ENCODE data around the gene MRC2. TPM values are rescaled to one million over a fixed set of nuclear protein-coding genes. Genes with fewer than 3 reads are reported as not detected.
"Not testable (repeated sequence)": the region's sequence is repeated elsewhere in the genome, so short reads cannot be mapped to it uniquely, and the experiment has no call there.

Gene MRC2
- total and polyA plus RNA-seq, 2 donors, result 45.1 to 206 TPM

DNA sequence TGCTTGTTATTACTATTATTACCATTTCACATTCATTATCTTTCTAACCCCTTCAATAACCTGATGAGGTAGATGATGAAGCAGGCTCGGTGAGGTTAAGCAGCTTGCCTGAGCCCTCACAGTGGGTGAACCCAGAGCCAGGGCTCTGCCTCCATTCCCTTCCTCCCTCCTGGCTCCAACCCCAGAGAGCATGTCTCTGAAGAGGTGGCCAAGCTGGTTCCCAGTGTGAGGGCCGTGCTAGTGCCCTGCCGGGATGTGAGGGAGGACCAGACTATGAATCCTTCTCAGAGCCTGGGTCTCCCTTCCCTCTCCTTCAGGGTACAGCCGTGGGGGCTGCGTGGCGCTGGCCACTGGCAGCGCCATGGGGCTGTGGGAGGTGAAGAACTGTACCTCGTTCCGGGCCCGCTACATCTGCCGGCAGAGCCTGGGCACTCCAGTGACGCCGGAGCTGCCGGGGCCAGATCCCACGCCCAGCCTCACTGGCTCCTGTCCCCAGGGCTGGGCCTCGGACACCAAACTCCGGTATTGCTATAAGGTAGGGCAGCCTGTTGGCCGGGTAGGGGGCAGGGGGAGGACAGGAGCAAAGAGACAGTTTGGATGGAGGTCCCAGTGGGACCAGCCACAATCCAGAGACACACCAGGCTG, 49.6 kb downstream of the MRC2 start:
- 94% methylated on average over 18 of the region's 18 CpGs for WGBS
- Histone ChIP-seq H3K4me1 (ENCODE audit: insufficient read depth) (no peaks in the 10 kb centered on the region), H3K4me3 (ENCODE audit: low read depth, low read length) (no peak overlapping the region), H3K36me3 (ENCODE audit: insufficient read depth) (peaks cover 1% of the 10 kb centered on the region), H3K27ac (ENCODE audit: low read depth) (no peak overlapping the region)
- no peak for DNase-seq (ENCODE audit: extremely low spot score)

DNA sequence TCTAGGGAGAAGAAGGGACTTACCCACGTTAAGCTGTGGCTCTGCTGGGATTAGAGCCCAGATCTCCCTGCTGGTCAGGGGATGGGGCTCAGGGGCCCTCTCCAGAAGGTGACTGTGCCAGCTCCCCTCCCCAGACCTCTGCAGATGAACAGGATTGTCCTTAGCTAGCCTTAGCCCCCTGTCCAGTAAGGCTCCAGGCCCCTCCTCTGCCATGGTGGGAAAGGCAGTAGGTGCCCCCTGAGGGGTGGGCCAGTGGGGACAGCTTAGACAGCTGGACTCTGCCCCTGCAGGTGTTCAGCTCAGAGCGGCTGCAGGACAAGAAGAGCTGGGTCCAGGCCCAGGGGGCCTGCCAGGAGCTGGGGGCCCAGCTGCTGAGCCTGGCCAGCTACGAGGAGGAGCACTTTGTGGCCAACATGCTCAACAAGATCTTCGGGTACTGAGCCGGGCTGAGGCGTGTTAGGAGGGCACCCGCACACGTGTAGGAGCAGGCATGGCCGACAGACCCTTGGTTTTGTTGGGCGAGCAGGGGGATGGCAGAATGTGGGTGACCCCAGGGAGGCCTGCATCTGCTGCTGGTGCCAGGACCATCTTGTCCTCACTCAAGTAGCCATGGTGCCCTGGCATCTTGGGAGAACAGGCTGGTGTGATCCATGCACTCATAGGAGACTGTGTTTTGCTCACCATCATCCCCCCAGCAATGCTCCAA, 50.9 kb downstream of the MRC2 start:
- WGBS, result 94% methylated on average over 10 of the region's 10 CpGs

GRCh38 chr17:62679866-62680377, 52.5 kb downstream of the MRC2 start:
- WGBS, result 88% methylated on average over 37 of the region's 37 CpGs
- DNase-seq (ENCODE audit: extremely low spot score), result no peak
- peaks cover 1% of the 10 kb centered on the region for H3K36me3 ChIP-seq (ENCODE audit: insufficient read depth)
- no peak overlapping the region for H3K4me3 ChIP-seq (ENCODE audit: low read depth, low read length)
- H3K27ac ChIP-seq (ENCODE audit: low read depth), result no peak overlapping the region
- H3K4me1 ChIP-seq (ENCODE audit: insufficient read depth), result no peaks in the 10 kb centered on the region

More for the DNA sequence above, 50.9 kb downstream of the MRC2 start:
- no peaks in the 10 kb centered on the region for H3K4me1 ChIP-seq (ENCODE audit: insufficient read depth)
- peaks cover 1% of the 10 kb centered on the region for H3K36me3 ChIP-seq (ENCODE audit: insufficient read depth)
- no peak for DNase-seq (ENCODE audit: extremely low spot score)
- no peak overlapping the region for H3K4me3 ChIP-seq (ENCODE audit: low read depth, low read length)
- no peak overlapping the region for H3K27ac ChIP-seq (ENCODE audit: low read depth)

- H3K27ac ChIP-seq (ENCODE audit: low read depth), result no peak overlapping the region
- peaks cover 1% of the 10 kb centered on the region for H3K36me3 ChIP-seq (ENCODE audit: insufficient read depth)
- H3K4me1 ChIP-seq (ENCODE audit: insufficient read depth), result no peaks in the 10 kb centered on the region
- no peak for DNase-seq (ENCODE audit: extremely low spot score)
- WGBS, result 87% methylated on average over 36 of the region's 36 CpGs
- H3K4me3 ChIP-seq (ENCODE audit: low read depth, low read length), result no peak overlapping the region
These were observed 53.1 kb downstream of the MRC2 start for GRCh38 chr17:62680541-62681052.

- no peaks in the 10 kb centered on the region for H3K36me3 ChIP-seq (ENCODE audit: insufficient read depth)
- 92% methylated on average over 17 of the region's 17 CpGs for WGBS
- no peak for DNase-seq (ENCODE audit: extremely low spot score)
- no peak overlapping the region for H3K27ac ChIP-seq (ENCODE audit: low read depth)
- H3K4me3 ChIP-seq (ENCODE audit: low read depth, low read length), result no peak overlapping the region
- H3K4me1 ChIP-seq (ENCODE audit: insufficient read depth), result no peaks in the 10 kb centered on the region
These were observed 53.8 kb downstream of the MRC2 start for GRCh38 chr17:62681061-62681938.

DNA sequence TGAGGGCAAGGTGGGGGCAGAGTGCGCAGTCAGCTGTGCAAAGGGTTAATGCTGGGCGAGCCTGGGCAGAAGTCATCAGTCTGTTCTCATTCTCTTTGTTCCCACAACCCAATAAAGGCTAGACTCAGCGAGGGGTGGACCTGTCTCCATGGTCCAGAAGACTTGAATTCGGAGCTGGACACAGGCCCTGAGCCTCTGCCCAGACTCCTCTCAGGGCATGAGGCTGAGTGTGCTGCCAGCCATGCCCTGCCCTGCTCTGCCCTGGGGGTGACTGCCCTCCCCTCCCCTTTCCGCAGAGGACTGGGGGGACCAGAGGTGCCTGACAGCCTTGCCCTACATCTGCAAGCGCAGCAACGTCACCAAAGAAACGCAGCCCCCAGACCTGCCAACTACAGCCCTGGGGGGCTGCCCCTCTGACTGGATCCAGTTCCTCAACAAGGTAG, 54.5 kb downstream of the MRC2 start:
- Histone ChIP-seq H3K4me3 (ENCODE audit: low read depth, low read length) (no peak overlapping the region), H3K27ac (ENCODE audit: low read depth) (no peak overlapping the region), H3K36me3 (ENCODE audit: insufficient read depth) (no peaks in the 10 kb centered on the region), H3K4me1 (ENCODE audit: insufficient read depth) (no peaks in the 10 kb centered on the region)
- DNase-seq (ENCODE audit: extremely low spot score), result no peak
- 95% methylated on average over 8 of the region's 8 CpGs for WGBS

- 95% methylated on average over 4 of the region's 4 CpGs for WGBS
These were observed 56.7 kb downstream of the MRC2 start for GRCh38 chr17:62684179-62684578.

GRCh38 chr17:62687997-62688396, 60.5 kb downstream of the MRC2 start:
- DNase-seq (ENCODE audit: extremely low spot score), result no peak
- H3K36me3 ChIP-seq (ENCODE audit: insufficient read depth), result no peaks in the 10 kb centered on the region
- 95% methylated on average over 4 of the region's 4 CpGs for WGBS
- no peaks in the 10 kb centered on the region for H3K4me1 ChIP-seq (ENCODE audit: insufficient read depth)
- no peak overlapping the region for H3K4me3 ChIP-seq (ENCODE audit: low read depth, low read length)
- no peak overlapping the region for H3K27ac ChIP-seq (ENCODE audit: low read depth)

More at GRCh38 chr17:62684179-62684578, 56.7 kb downstream of the MRC2 start:
- Histone ChIP-seq H3K36me3 (ENCODE audit: insufficient read depth) (no peaks in the 10 kb centered on the region), H3K4me1 (ENCODE audit: insufficient read depth) (no peaks in the 10 kb centered on the region), H3K27ac (ENCODE audit: low read depth) (no peak overlapping the region), H3K4me3 (ENCODE audit: low read depth, low read length) (no peak overlapping the region)
- no peak for DNase-seq (ENCODE audit: extremely low spot score)

- Histone ChIP-seq H3K4me3 (ENCODE audit: low read depth, low read length) (no peak overlapping the region), H3K27ac (ENCODE audit: low read depth) (no peak overlapping the region), H3K4me1 (ENCODE audit: insufficient read depth) (no peaks in the 10 kb centered on the region), H3K36me3 (ENCODE audit: insufficient read depth) (no peaks in the 10 kb centered on the region)
- DNase-seq (ENCODE audit: extremely low spot score), result no peak
- WGBS, result 81% methylated on average over 11 of the region's 11 CpGs
These were observed 61.1 kb downstream of the MRC2 start for GRCh38 chr17:62688398-62689160.

- 95% methylated on average over 37 of the region's 37 CpGs for WGBS
- H3K27ac ChIP-seq (ENCODE audit: low read depth), result no peak overlapping the region
- H3K4me3 ChIP-seq (ENCODE audit: low read depth, low read length), result no peak overlapping the region
- H3K36me3 ChIP-seq (ENCODE audit: insufficient read depth), result no peaks in the 10 kb centered on the region
- no peak for DNase-seq (ENCODE audit: extremely low spot score)
- H3K4me1 ChIP-seq (ENCODE audit: insufficient read depth), result no peaks in the 10 kb centered on the region
These were observed 62.1 kb downstream of the MRC2 start for GRCh38 chr17:62689441-62690167.

DNA sequence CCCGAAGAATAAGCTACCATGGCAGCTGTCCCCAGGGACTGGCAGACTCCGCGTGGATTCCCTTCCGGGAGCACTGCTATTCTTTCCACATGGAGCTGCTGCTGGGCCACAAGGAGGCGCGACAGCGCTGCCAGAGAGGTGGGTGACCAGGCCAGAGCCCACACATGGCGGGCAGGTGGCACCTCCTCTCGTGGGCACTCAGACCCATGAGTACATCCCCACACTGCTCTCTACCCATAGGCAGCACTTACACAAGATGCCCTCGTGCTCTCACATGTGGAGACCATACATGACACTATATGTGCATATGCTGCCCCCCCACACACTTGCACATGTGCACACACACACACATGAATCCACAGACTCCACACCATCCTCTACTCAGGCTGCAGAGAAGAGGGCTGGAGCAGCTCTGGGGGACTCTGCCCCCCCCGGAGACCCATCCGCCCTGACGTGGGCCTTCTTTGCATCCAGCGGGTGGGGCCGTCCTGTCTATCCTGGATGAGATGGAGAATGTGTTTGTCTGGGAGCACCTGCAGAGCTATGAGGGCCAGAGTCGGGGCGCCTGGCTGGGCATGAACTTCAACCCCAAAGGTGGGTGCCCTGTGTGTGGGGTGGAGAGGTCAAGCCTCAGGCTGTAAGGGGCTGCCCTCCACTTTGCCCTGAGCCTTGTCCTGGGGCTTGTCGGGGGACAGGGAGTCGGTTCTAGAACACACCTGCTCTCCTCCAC, 62.9 kb downstream of the MRC2 start:
- WGBS, result 91% methylated on average over 19 of the region's 19 CpGs
- H3K4me1 ChIP-seq (ENCODE audit: insufficient read depth), result no peaks in the 10 kb centered on the region
- H3K27ac ChIP-seq (ENCODE audit: low read depth), result no peak overlapping the region
- no peak overlapping the region for H3K4me3 ChIP-seq (ENCODE audit: low read depth, low read length)
- H3K36me3 ChIP-seq (ENCODE audit: insufficient read depth), result no peaks in the 10 kb centered on the region
- DNase-seq (ENCODE audit: extremely low spot score), result no peak

DNA sequence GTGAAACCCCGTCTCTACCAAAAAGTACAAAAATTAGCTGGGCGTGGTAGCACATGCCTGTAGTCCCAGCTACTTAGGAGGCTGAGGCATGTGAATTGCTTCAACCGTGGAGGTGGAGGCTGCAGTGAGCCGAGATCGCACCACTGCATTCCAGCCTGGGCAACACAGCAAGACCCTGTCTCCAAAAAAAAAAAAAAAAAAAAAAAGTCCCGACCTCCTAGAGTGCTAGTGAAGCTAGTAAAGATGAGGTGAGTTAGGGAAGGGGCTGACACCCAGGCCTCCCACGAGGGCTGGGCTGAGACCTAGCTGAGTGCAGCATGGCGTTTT, 64.1 kb downstream of the MRC2 start:
- H3K4me1 ChIP-seq (ENCODE audit: insufficient read depth); H3K36me3 ChIP-seq (ENCODE audit: insufficient read depth); H3K27ac ChIP-seq (ENCODE audit: low read depth); H3K4me3 ChIP-seq (ENCODE audit: low read depth, low read length); DNase-seq (ENCODE audit: extremely low spot score): not testable (repeated sequence)
- 86% methylated on average over 8 of the region's 8 CpGs for WGBS
